ENCODE results near the gene ANKH.

The ANKH gene

GRCh38 chr5:14693070-14693469 is 178.5 kb downstream of the ANKH start:
- no peak for TF ChIP-seq Cebpa-rat (IDR thresholded peaks at IDR 0.05)
- Histone ChIP-seq H3K9me3 (peaks cover 7% of the 10 kb centered on the region), H3K4me2 (no peak overlapping the region), H3K27me3 (no peaks in the 10 kb centered on the region), H3K4me1 (no peaks in the 10 kb centered on the region), H3K9ac (no peak overlapping the region), H4K20me1 (no peaks in the 10 kb centered on the region), H3K36me3 (peaks cover 100% of the 10 kb centered on the region), H3K4me3 (no peak overlapping the region), H3K27ac (no peak overlapping the region)

- H3K36me3 ChIP-seq = peaks cover 88% of the 10 kb centered on the region
- H3K27ac ChIP-seq = no peak overlapping the region
- H3K9ac ChIP-seq = no peak overlapping the region
- H3K27me3 ChIP-seq = no peaks in the 10 kb centered on the region
- H3K4me3 ChIP-seq = no peak overlapping the region
- TF ChIP-seq Cebpa-rat (IDR thresholded peaks at IDR 0.05) = no peak
- no peak overlapping the region for H3K4me2 ChIP-seq
- peaks cover 7% of the 10 kb centered on the region for H3K9me3 ChIP-seq
- no peaks in the 10 kb centered on the region for H3K4me1 ChIP-seq
- peaks cover 23% of the 10 kb centered on the region for H4K20me1 ChIP-seq
Observed at GRCh38 chr5:14687023-14687665, 184.4 kb downstream of the ANKH start.

GRCh38 chr5:14686517-14686916 is 185.1 kb downstream of the ANKH start:
- Histone ChIP-seq H3K4me1 (no peaks in the 10 kb centered on the region), H3K4me3 (no peak overlapping the region), H3K4me2 (no peak overlapping the region), H3K27ac (no peak overlapping the region), H3K9me3 (peaks cover 7% of the 10 kb centered on the region), H3K9ac (no peak overlapping the region), H3K27me3 (no peaks in the 10 kb centered on the region), H3K36me3 (peaks cover 88% of the 10 kb centered on the region), H4K20me1 (peaks cover 23% of the 10 kb centered on the region)
- no peak for TF ChIP-seq Cebpa-rat (IDR thresholded peaks at IDR 0.05)

GRCh38 chr5:14685757-14686156 is 185.8 kb downstream of the ANKH start:
- Histone ChIP-seq H3K27ac (no peak overlapping the region), H3K4me1 (no peaks in the 10 kb centered on the region), H3K27me3 (no peaks in the 10 kb centered on the region), H3K36me3 (peaks cover 88% of the 10 kb centered on the region), H4K20me1 (peaks cover 23% of the 10 kb centered on the region), H3K4me2 (no peak overlapping the region), H3K4me3 (no peak overlapping the region), H3K9ac (no peak overlapping the region), H3K9me3 (peaks cover 7% of the 10 kb centered on the region)
- TF ChIP-seq Cebpa-rat (IDR thresholded peaks at IDR 0.05) = no peak

- Histone ChIP-seq H3K9me3 (no peaks in the 10 kb centered on the region), H3K27me3 (no peaks in the 10 kb centered on the region), H3K4me3 (no peak overlapping the region), H3K4me2 (no peak overlapping the region), H3K27ac (peak overlapping the region; percentile 20; the same call in 1 of the 2 replicates), H3K36me3 (peaks cover 88% of the 10 kb centered on the region), H3K9ac (no peak overlapping the region), H3K4me1 (no peaks in the 10 kb centered on the region), H4K20me1 (peaks cover 31% of the 10 kb centered on the region)
- no peak for TF ChIP-seq Cebpa-rat (IDR thresholded peaks at IDR 0.05)
Observed at GRCh38 chr5:14684757-14685156, 186.8 kb downstream of the ANKH start.

- H3K4me1 ChIP-seq = peaks cover 3% of the 10 kb centered on the region
- no peak overlapping the region for H3K9ac ChIP-seq
- peaks cover 86% of the 10 kb centered on the region for H3K36me3 ChIP-seq
- peak overlapping the region; percentile 20; the same call in 1 of the 2 replicates for H3K27ac ChIP-seq
- TF ChIP-seq Cebpa-rat (IDR thresholded peaks at IDR 0.05) = no peak
- H4K20me1 ChIP-seq = peaks cover 34% of the 10 kb centered on the region
- H3K4me3 ChIP-seq = no peak overlapping the region
- no peaks in the 10 kb centered on the region for H3K27me3 ChIP-seq
- no peak overlapping the region for H3K4me2 ChIP-seq
- no peaks in the 10 kb centered on the region for H3K9me3 ChIP-seq
Observed at GRCh38 chr5:14683906-14684455, 187.6 kb downstream of the ANKH start.

- Histone ChIP-seq H3K27me3 (no peaks in the 10 kb centered on the region), H4K20me1 (peaks cover 55% of the 10 kb centered on the region), H3K9me3 (no peaks in the 10 kb centered on the region), H3K9ac (no peak overlapping the region), H3K4me2 (no peak overlapping the region), H3K4me1 (peaks cover 30% of the 10 kb centered on the region), H3K4me3 (no peak overlapping the region), H3K36me3 (peaks cover 78% of the 10 kb centered on the region), H3K27ac (no peak overlapping the region)
- TF ChIP-seq Cebpa-rat (IDR thresholded peaks at IDR 0.05) = no peak
Observed at GRCh38 chr5:14681236-14681752, 190.3 kb downstream of the ANKH start.

GRCh38 chr5:14679595-14679994 is 192.0 kb downstream of the ANKH start:
- no peaks in the 10 kb centered on the region for H3K9me3 ChIP-seq
- no peak overlapping the region for H3K4me3 ChIP-seq
- H3K27me3 ChIP-seq = no peaks in the 10 kb centered on the region
- no peak overlapping the region for H3K9ac ChIP-seq
- H3K27ac ChIP-seq = no peak overlapping the region
- no peak overlapping the region for H3K4me2 ChIP-seq
- peaks cover 55% of the 10 kb centered on the region for H4K20me1 ChIP-seq
- peaks cover 72% of the 10 kb centered on the region for H3K36me3 ChIP-seq
- peaks cover 47% of the 10 kb centered on the region for H3K4me1 ChIP-seq
- TF ChIP-seq Cebpa-rat (IDR thresholded peaks at IDR 0.05) = no peak

GRCh38 chr5:14678773-14679334 is 192.7 kb downstream of the ANKH start:
- H3K9me3 ChIP-seq = no peaks in the 10 kb centered on the region
- H3K27ac ChIP-seq = no peak overlapping the region
- H3K36me3 ChIP-seq = peaks cover 73% of the 10 kb centered on the region
- peaks cover 57% of the 10 kb centered on the region; the same call in 1 of the 2 replicates for H4K20me1 ChIP-seq
- H3K4me2 ChIP-seq = peak overlapping the region; percentile 33
- no peak for TF ChIP-seq Cebpa-rat (IDR thresholded peaks at IDR 0.05)
- H3K27me3 ChIP-seq = no peaks in the 10 kb centered on the region
- peaks cover 54% of the 10 kb centered on the region for H3K4me1 ChIP-seq
- H3K4me3 ChIP-seq = no peak overlapping the region
- no peak overlapping the region for H3K9ac ChIP-seq

GRCh38 chr5:14676320-14676719 is 195.3 kb downstream of the ANKH start:
- peak overlapping the region; percentile 81 for H3K27ac ChIP-seq

More at GRCh38 chr5:14676320-14676719, 195.3 kb downstream of the ANKH start:
- Histone ChIP-seq H3K36me3 (peaks cover 53% of the 10 kb centered on the region), H3K4me2 (peak overlapping the region; percentile 85), H3K27me3 (no peaks in the 10 kb centered on the region), H3K9me3 (no peaks in the 10 kb centered on the region), H3K9ac (peak overlapping the region; percentile 31; the same call in 1 of the 2 replicates), H3K4me3 (peak overlapping the region; percentile 33; the same call in 1 of the 2 replicates), H4K20me1 (peaks cover 82% of the 10 kb centered on the region), H3K4me1 (peaks cover 72% of the 10 kb centered on the region)
- TF ChIP-seq Cebpa-rat (IDR thresholded peaks at IDR 0.05) = no peak

Measured in BLaER1 (cell line).